H9 (cell line): Measurements from ENCODE around the gene IL1RL2. TPM values are rescaled to one million over a fixed set of nuclear protein-coding genes. Genes with fewer than 3 reads are reported as not detected.

Experiments used
- DNase-seq: peaks from one replicate; pipeline ENCODE4 v3.0.0-alpha.2; 2017
- H2AFZ ChIP-seq: one replicate; pipeline ENCODE4 v1.6.1; 2013; ENCODE audit warnings: mild to moderate bottlenecking, low read length, control low read depth, moderate library complexity
- H2AK5ac ChIP-seq: 2 replicates; pipeline ENCODE4 v1.6.1; 2013; ENCODE audit warnings: low read length, control low read depth, mixed read lengths; ENCODE audit not compliant: insufficient read length
- H2BK120ac ChIP-seq: one replicate; pipeline ENCODE4 v1.6.1; 2013; ENCODE audit warnings: low read depth, mild to moderate bottlenecking, low read length, control low read depth, inconsistent platforms; ENCODE audit not compliant: poor library complexity, severe bottlenecking
- H2BK12ac ChIP-seq: 2 replicates; pipeline ENCODE4 v1.6.1; 2013; ENCODE audit warnings: low read length, control low read depth, mixed read lengths, low read depth; ENCODE audit not compliant: insufficient read length
- H2BK15ac ChIP-seq: 2 replicates; pipeline ENCODE4 v1.6.1; 2013; ENCODE audit warnings: low read depth, low read length, control low read depth
- H2BK20ac ChIP-seq: one replicate; pipeline ENCODE4 v1.6.1; 2013; ENCODE audit warnings: low read depth, mild to moderate bottlenecking, low read length, control low read depth, inconsistent platforms; ENCODE audit not compliant: poor library complexity, severe bottlenecking
- H2BK5ac ChIP-seq: 2 replicates; pipeline ENCODE4 v1.6.1; 2013; ENCODE audit warnings: low read length, control low read depth, mixed read lengths; ENCODE audit not compliant: insufficient read length
- H3K14ac ChIP-seq: 2 replicates; pipeline ENCODE4 v1.6.1; 2013; ENCODE audit warnings: low read length, control low read depth; ENCODE audit not compliant: insufficient read depth
- H3K18ac ChIP-seq: 2 replicates; pipeline ENCODE4 v1.6.1; 2013; ENCODE audit warnings: low read depth, mild to moderate bottlenecking, mixed read lengths, low read length, control low read depth; ENCODE audit not compliant: insufficient read length
- H3K23ac ChIP-seq: 2 replicates; pipeline ENCODE4 v1.6.1; 2013; ENCODE audit warnings: low read length, control low read depth, mixed read lengths, low read depth; ENCODE audit not compliant: insufficient read length
- H3K23me2 ChIP-seq: 2 replicates; pipeline ENCODE4 v1.6.1; 2013; ENCODE audit warnings: low read depth, mild to moderate bottlenecking, mixed read lengths, low read length, control low read depth; ENCODE audit not compliant: insufficient read length, poor library complexity, severe bottlenecking
- H3K27ac ChIP-seq: 2 replicates; pipeline ENCODE4 v1.5.1; 2013; ENCODE audit warnings: low read length, control low read depth, mixed read lengths, low read depth; ENCODE audit not compliant: insufficient read length
- H3K27me3 ChIP-seq: 2 replicates; pipeline ENCODE4 v1.6.1; 2013; ENCODE audit warnings: low read length, control low read depth, inconsistent platforms; ENCODE audit not compliant: insufficient read depth
- H3K4ac ChIP-seq: 2 replicates; pipeline ENCODE4 v1.6.1; 2013; ENCODE audit warnings: low read depth, mild to moderate bottlenecking, control low read depth, inconsistent platforms, low read length, moderate library complexity
- H3K4me1 ChIP-seq: 2 replicates; pipeline ENCODE4 v1.6.1; 2013; ENCODE audit warnings: low read length, control low read depth, inconsistent platforms; ENCODE audit not compliant: insufficient read depth
- H3K4me2 ChIP-seq: 2 replicates; pipeline ENCODE4 v1.6.1; 2013; ENCODE audit warnings: low read length, control low read depth, mixed read lengths; ENCODE audit not compliant: insufficient read length, insufficient read depth
- H3K56ac ChIP-seq: 2 replicates; pipeline ENCODE4 v1.6.1; 2013; ENCODE audit warnings: low read depth, mild to moderate bottlenecking, mixed read lengths, low read length, control low read depth; ENCODE audit not compliant: insufficient read length
- H3K79me1 ChIP-seq: 2 replicates; pipeline ENCODE4 v1.6.1; 2013; ENCODE audit warnings: low read depth, mild to moderate bottlenecking, moderate library complexity, low read length, control low read depth, inconsistent platforms; ENCODE audit not compliant: insufficient read depth, poor library complexity, severe bottlenecking
- H3K79me2 ChIP-seq: 2 replicates; pipeline ENCODE4 v1.6.1; 2013; ENCODE audit warnings: low read length, control low read depth, inconsistent platforms; ENCODE audit not compliant: insufficient read depth
- H3K9ac ChIP-seq: 2 replicates; pipeline ENCODE4 v1.6.1; 2013; ENCODE audit warnings: low read length, control low read depth, mixed read lengths; ENCODE audit not compliant: insufficient read length; ENCODE audit errors: extremely low read depth
- H3K9me3 ChIP-seq: one replicate; pipeline ENCODE4 v1.6.1; 2013; ENCODE audit warnings: low read depth, low read length, inconsistent platforms; ENCODE audit not compliant: control insufficient read depth
- H3T11ph ChIP-seq: one replicate; pipeline ENCODE4 v1.6.1; 2013; ENCODE audit warnings: mild to moderate bottlenecking, low read length, control low read depth, inconsistent platforms
- H4K20me1 ChIP-seq: one replicate; pipeline ENCODE4 v1.6.1; 2013; ENCODE audit not compliant: control insufficient read depth, insufficient read length, insufficient read depth
- H4K5ac ChIP-seq: 2 replicates; pipeline ENCODE4 v1.6.1; 2013; ENCODE audit warnings: low read depth, mild to moderate bottlenecking, mixed read lengths, low read length, control low read depth; ENCODE audit not compliant: insufficient read length
- H4K8ac ChIP-seq: replicated peaks from 2 replicates; pipeline ENCODE4 v1.6.1; 2013; ENCODE audit warnings: low read length, control low read depth, mixed read lengths, low read depth; ENCODE audit not compliant: insufficient read length
- H4K91ac ChIP-seq: 2 replicates; pipeline ENCODE4 v1.6.1; 2013; ENCODE audit warnings: low read depth, mild to moderate bottlenecking, moderate library complexity, mixed read lengths, low read length, control low read depth; ENCODE audit not compliant: insufficient read length
- H3K27ac Mint-ChIP-seq, 3 experiments: 2 replicates in 2 of 3; 3 replicates in 1 of 3; pipeline ENCODE4 v1.8.0; 2020 to 2021; ENCODE audit warnings: mixed read lengths in 3 of 3, mild to moderate bottlenecking in 1 of 3, moderate library complexity in 1 of 3
- H3K27me3 Mint-ChIP-seq: 2 replicates; pipeline ENCODE4 v1.8.0; 2021; ENCODE audit warnings: low read depth, mild to moderate bottlenecking, moderate library complexity, mixed read lengths
- H3K36me3 Mint-ChIP-seq, 3 experiments: 2 replicates in 2 of 3; 3 replicates in 1 of 3; pipeline ENCODE4 v1.8.0; 2020 to 2021; ENCODE audit warnings: low read depth in 3 of 3, mixed read lengths in 3 of 3; ENCODE audit not compliant: insufficient read depth in 1 of 3
- H3K4me1 Mint-ChIP-seq, 2 experiments: 2 replicates each; pipeline ENCODE4 v1.8.0; 2020; ENCODE audit warnings: mixed read lengths in 2 of 2
- H3K4me3 Mint-ChIP-seq, 2 experiments: 2 replicates in 1 of 2; 3 replicates in 1 of 2; pipeline ENCODE4 v1.8.0; 2020 to 2021; ENCODE audit warnings: mild to moderate bottlenecking in 2 of 2, mixed read lengths in 2 of 2, moderate library complexity in 1 of 2
- H3K9me3 Mint-ChIP-seq, 2 experiments: 2 replicates in 1 of 2; 3 replicates in 1 of 2; pipeline ENCODE4 v1.8.0; 2020; ENCODE audit warnings: mild to moderate bottlenecking in 2 of 2, mixed read lengths in 2 of 2, moderate library complexity in 1 of 2
- CTCF ChIP-seq: fragments of 200-600 bp; sonication (generic); conservative IDR thresholded peaks from 3 replicates; pipeline ENCODE4 v1.8.0; 2021; ENCODE audit warnings: antibody characterized with exemption, mild to moderate bottlenecking
- WGBS: extraction: QIAGEN DNeasy Blood & Tissue Kit; methylation state at CpG from one replicate; pipeline ENCODE4 v1.1.7; 2013; ENCODE audit warnings: missing lambda C conversion rate, low lambda C conversion rate, mixed read lengths; ENCODE audit not compliant: insufficient read length; ENCODE audit errors: extremely low coverage; 5-methylcytosine and 5-hydroxymethylcytosine counted together
- total RNA-seq: library from RNA; stranded (reverse); gene quantifications from 2 replicates; pipeline ENCODE4 v1.2.1, GENCODE V29; 2021

Gene IL1RL2
- total RNA-seq, 1 experiment from 2014 or later, result not detected

GRCh38 chr2:102264952-102265351, 78.1 kb downstream of the IL1RL2 start:
- Histone ChIP-seq H4K20me1 (no peaks in the 10 kb centered on the region), H3K9ac (no peak overlapping the region), H3T11ph (no peak overlapping the region), H2AFZ (no peak overlapping the region), H3K79me1 (no peaks in the 10 kb centered on the region), H3K14ac (no peak overlapping the region), H2BK15ac (no peak overlapping the region), H2BK5ac (no peak overlapping the region), H3K23ac (no peak overlapping the region), H3K27me3 (no peaks in the 10 kb centered on the region), H3K4ac (no peak overlapping the region), H3K18ac (no peak overlapping the region), H3K79me2 (no peaks in the 10 kb centered on the region), H3K23me2 (no peaks in the 10 kb centered on the region), H3K9me3 (no peaks in the 10 kb centered on the region), H2BK12ac (no peak overlapping the region), H4K91ac (no peak overlapping the region), H4K8ac (no peak overlapping the region), H3K56ac (no peak overlapping the region), H3K4me2 (no peak overlapping the region), H3K27ac (no peak overlapping the region), H2AK5ac (no peak overlapping the region), H2BK120ac (no peak overlapping the region), H2BK20ac (no peak overlapping the region), H4K5ac (no peak overlapping the region), H3K4me1 (no peaks in the 10 kb centered on the region; the same call in 1 of the 2 replicates)
- H3K4me3 Mint-ChIP-seq, result no peak overlapping the region
- TF ChIP-seq CTCF, result no peak
- no peak overlapping the region for H3K27ac Mint-ChIP-seq
- no peaks in the 10 kb centered on the region for H3K36me3 Mint-ChIP-seq
- H3K9me3 Mint-ChIP-seq, result no peaks in the 10 kb centered on the region; a peak in 1 of 5 replicates
- WGBS, result no CpG with 5 or more reads among the region's 2 CpGs
- no peak for DNase-seq
- H3K27me3 Mint-ChIP-seq, result peaks cover 2% of the 10 kb centered on the region; the same call in 1 of the 2 replicates
- peaks cover 2 to 6% of the 10 kb centered on the region in 2 experiments; a peak in 3 of 4 replicates for H3K4me1 Mint-ChIP-seq
